Smooth muscle cell of trachea (primary cell): ENCODE results near the gene ZMIZ2. TPM values are rescaled to one million over a fixed set of nuclear protein-coding genes. Genes with fewer than 3 reads are reported as not detected.

Experiments
- total RNA-seq: library from RNA; depleted of rRNA; stranded (reverse); fragments of >200 nt; gene quantifications from 2 replicates; pipeline ENCODE4 v1.2.1, GENCODE V29; 2014

ZMIZ2 gene
- 11.2 and 13.5 TPM in 2 replicates for total RNA-seq

GRCh38 chr7:44748045-44748947 is at the start of gene ZMIZ2:
ZMIZ2 (plus strand) TSS chr7:44748847; CDS start chr7:44756250, 7,403 bp downstream.

GRCh38 chr7:44796504-44797328 is 48.1 kb downstream of the ZMIZ2 start, which contains the start of gene PPIA:
PPIA (plus strand) TSS chr7:44796681; CDS start chr7:44796725, 44 bp downstream.

Other genes with a start within 250 kb of the ZMIZ2 start
- 0.15 and 0.17 TPM in 2 replicates for gene NPC1L1, start 207.5 kb upstream of the ZMIZ2 start, total RNA-seq
- 43.6 and 57.7 TPM in 2 replicates for gene DDX56, start 174.9 kb upstream of the ZMIZ2 start, total RNA-seq
- 97.9 and 120 TPM in 2 replicates for gene TMED4, start 166.6 kb upstream of the ZMIZ2 start, total RNA-seq
- 79.6 and 110 TPM in 2 replicates for gene OGDH, start 142.2 kb upstream of the ZMIZ2 start, total RNA-seq
- gene PPIA, start 47.8 kb downstream of the ZMIZ2 start, total RNA-seq = 1,977 and 3,680 TPM in 2 replicates
- gene H2AZ2, start 99.2 kb downstream of the ZMIZ2 start, total RNA-seq = 136 and 290 TPM in 2 replicates
- gene PURB, start 136.7 kb downstream of the ZMIZ2 start, total RNA-seq = 13.2 and 19.1 TPM in 2 replicates
- gene MYO1G, start 230.2 kb downstream of the ZMIZ2 start, total RNA-seq = under 0.01 TPM in 1 of 2 replicates, not detected in the other